Brain microvascular endothelial cell (primary cell): ENCODE measurements around the gene USP13.
"Not testable (repeated sequence)": the region's sequence is repeated elsewhere in the genome, so short reads cannot be mapped to it uniquely, and the experiment has no call there.

Experiments
- DNase-seq: peaks from one replicate; pipeline ENCODE4 v3.0.0-alpha.2; 2020
- H3K27ac ChIP-seq: fragments of 250-450 bp; sonication (Bioruptor Pico); 2 replicates; pipeline ENCODE4 v1.5.1; 2020; ENCODE audit warnings: mild to moderate bottlenecking, moderate library complexity
- H3K27me3 ChIP-seq: fragments of 250-450 bp; sonication (Bioruptor Pico); replicated peaks from 2 replicates; pipeline ENCODE4 v1.5.1; 2020; ENCODE audit warnings: mild to moderate bottlenecking
- H3K36me3 ChIP-seq: fragments of 250-450 bp; sonication (Bioruptor Pico); replicated peaks from 2 replicates; pipeline ENCODE4 v1.5.1; 2020; ENCODE audit warnings: mild to moderate bottlenecking
- H3K4me3 ChIP-seq: 2 replicates; pipeline ENCODE4 v1.5.1; 2011; ENCODE audit warnings: low read depth, mild to moderate bottlenecking, control low read depth, low read length, moderate library complexity
- CTCF ChIP-seq: IDR thresholded peaks from 2 replicates; pipeline ENCODE4 v1.5.1; 2011; ENCODE audit warnings: low read depth, mild to moderate bottlenecking, moderate library complexity, low read length, control low read depth, inconsistent platforms; ENCODE audit errors: missing control alignments
- in situ Hi-C: cut with HindIII; loops from 2 replicates; pipeline ENCODE4 v1.10.0; 2017; ENCODE audit warnings: low sequenced_read_pairs, low pct_ligation_motif_present

USP13 gene

GRCh38 chr3:179771797-179772196 lies 119.0 kb downstream of the USP13 start:
- no peaks in the 10 kb centered on the region for H3K36me3 ChIP-seq
- no peaks in the 10 kb centered on the region for H3K27me3 ChIP-seq
- in situ Hi-C loops = no loop called here
- no peak for DNase-seq
- H3K4me3 ChIP-seq = no peak overlapping the region
- no peak overlapping the region for H3K27ac ChIP-seq
- no peak for TF ChIP-seq CTCF

GRCh38 chr3:179772297-179772696 lies 119.5 kb downstream of the USP13 start:
- no peak for TF ChIP-seq CTCF
- no peaks in the 10 kb centered on the region for H3K27me3 ChIP-seq
- no peak overlapping the region for H3K4me3 ChIP-seq
- no peaks in the 10 kb centered on the region for H3K36me3 ChIP-seq
- in situ Hi-C loops = no loop called here
- DNase-seq = no peak
- H3K27ac ChIP-seq = no peak overlapping the region

GRCh38 chr3:179775416-179776122 lies 122.7 kb downstream of the USP13 start:
- TF ChIP-seq CTCF = no peak
- H3K27ac ChIP-seq = no peak overlapping the region
- no peaks in the 10 kb centered on the region for H3K27me3 ChIP-seq
- in situ Hi-C loops = no loop called here
- H3K36me3 ChIP-seq = no peaks in the 10 kb centered on the region
- H3K4me3 ChIP-seq = no peak overlapping the region
- no peak for DNase-seq

- H3K27me3 ChIP-seq, H3K4me3 ChIP-seq, H3K36me3 ChIP-seq, in situ Hi-C loops, H3K27ac ChIP-seq: not testable (repeated sequence)
- peak; percentile 86 for DNase-seq
Observed at GRCh38 chr3:179782841-179783240, 130.0 kb downstream of the USP13 start.

- in situ Hi-C loops = no loop called here
- no peak for TF ChIP-seq CTCF
- no peak for DNase-seq
Observed at GRCh38 chr3:179788996-179789395, 136.2 kb downstream of the USP13 start.

GRCh38 chr3:179791793-179792192 lies 139.0 kb downstream of the USP13 start:
- Histone ChIP-seq H3K4me3 (no peak overlapping the region), H3K27me3 (no peaks in the 10 kb centered on the region), H3K36me3 (no peaks in the 10 kb centered on the region), H3K27ac (no peak overlapping the region)
- no peak for TF ChIP-seq CTCF
- in situ Hi-C loops = no loop called here
- DNase-seq = no peak

More at GRCh38 chr3:179788996-179789395, 136.2 kb downstream of the USP13 start:
- Histone ChIP-seq H3K27ac (no peak overlapping the region), H3K4me3 (no peak overlapping the region), H3K27me3 (no peaks in the 10 kb centered on the region), H3K36me3 (no peaks in the 10 kb centered on the region)
